DOHH2 (cell line): Measurements from ENCODE around the gene ALG2.

ENCODE experiments used
- EZH2phosphoT487 ChIP-seq: fragments of 200-600 bp; sonication (generic); IDR thresholded peaks from 2 replicates; pipeline ENCODE4 v1.6.1; 2017; ENCODE audit warnings: borderline replicate concordance, mild to moderate bottlenecking, antibody characterized with exemption, low read length, moderate library complexity, mixed read lengths
- TF ChIP-seq, protein P1 (sequence below): fragments of 200-600 bp; sonication (generic); IDR thresholded peaks from one replicate; pipeline ENCODE4 v1.5.1; 2014; ENCODE audit warnings: antibody characterized with exemption, mild to moderate bottlenecking, low read depth, low read length; ENCODE audit not compliant: poor library complexity, severe bottlenecking

DNA sequence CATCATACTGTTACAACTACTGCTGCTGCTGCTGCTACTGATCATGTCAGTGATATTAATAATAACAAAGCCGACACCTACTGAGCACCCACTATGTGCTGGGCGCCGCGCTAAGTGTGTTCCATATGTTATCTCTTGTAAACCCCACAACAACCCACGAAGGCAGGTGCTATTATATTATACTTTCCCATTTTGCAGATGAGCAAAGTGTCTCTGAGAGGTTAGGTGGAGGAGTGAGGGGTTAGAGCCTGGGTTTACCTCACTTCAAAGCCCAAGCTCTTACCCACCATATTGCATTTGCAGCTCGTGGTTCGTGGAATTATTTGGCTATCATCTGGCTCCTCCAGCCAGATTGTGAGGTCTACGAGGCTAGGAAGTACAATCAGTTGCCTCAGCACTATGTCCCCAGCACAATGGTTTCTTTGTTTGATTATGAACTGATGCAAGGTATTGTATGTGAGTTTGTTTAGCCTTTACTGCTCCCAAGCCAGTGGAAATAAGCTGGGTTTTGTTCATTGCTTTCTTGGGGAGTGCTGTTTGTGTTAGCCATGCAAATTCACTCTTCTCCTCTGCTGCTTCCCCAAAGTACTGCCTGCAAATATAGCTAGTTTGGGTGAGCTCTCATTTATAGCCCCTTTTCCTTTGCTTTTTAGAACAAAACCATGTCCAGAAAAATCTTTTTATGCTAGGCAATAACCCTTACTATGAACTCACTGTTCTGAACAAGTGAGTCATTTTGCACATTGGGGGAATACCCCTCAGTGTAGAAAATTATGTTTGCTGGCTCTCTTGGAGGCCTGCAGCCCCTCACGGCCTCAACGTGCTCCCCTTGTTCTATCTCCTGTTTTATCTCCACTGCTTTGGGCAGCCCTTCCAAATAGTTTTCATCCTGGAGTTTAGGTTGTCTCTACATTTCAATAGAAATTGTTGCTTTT is 47.9 kb downstream of the ALG2 start:
- TF ChIP-seq, protein P1, sequence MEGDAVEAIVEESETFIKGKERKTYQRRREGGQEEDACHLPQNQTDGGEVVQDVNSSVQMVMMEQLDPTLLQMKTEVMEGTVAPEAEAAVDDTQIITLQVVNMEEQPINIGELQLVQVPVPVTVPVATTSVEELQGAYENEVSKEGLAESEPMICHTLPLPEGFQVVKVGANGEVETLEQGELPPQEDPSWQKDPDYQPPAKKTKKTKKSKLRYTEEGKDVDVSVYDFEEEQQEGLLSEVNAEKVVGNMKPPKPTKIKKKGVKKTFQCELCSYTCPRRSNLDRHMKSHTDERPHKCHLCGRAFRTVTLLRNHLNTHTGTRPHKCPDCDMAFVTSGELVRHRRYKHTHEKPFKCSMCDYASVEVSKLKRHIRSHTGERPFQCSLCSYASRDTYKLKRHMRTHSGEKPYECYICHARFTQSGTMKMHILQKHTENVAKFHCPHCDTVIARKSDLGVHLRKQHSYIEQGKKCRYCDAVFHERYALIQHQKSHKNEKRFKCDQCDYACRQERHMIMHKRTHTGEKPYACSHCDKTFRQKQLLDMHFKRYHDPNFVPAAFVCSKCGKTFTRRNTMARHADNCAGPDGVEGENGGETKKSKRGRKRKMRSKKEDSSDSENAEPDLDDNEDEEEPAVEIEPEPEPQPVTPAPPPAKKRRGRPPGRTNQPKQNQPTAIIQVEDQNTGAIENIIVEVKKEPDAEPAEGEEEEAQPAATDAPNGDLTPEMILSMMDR: no peak
- no peak for TF ChIP-seq EZH2phosphoT487
